ENCODE data around the gene COX7A1. TPM values are rescaled to one million over a fixed set of nuclear protein-coding genes. Genes with fewer than 3 reads are reported as not detected.

The COX7A1 gene
- total RNA-seq, 1 donor from 2014 or later, result not detected

DNA sequence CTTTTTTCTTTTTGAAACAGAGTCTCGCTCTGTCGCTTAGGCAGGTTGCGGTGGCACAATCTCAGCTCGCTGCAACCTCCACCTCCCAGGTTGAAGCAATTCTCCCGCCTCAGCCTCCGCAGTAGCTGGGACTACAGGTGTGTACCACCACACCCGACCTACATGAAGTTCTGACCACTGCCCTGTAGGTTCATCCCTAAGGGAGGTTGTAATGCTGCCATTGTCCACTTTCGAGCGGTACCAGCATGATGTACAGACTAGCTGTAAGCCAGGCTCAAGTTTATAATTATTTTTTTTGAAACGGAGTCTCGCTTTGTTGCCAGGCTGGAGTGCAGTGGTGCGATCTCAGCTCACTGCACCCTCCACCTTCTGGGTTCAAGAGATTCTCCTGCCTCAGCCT, 11.6 kb upstream of the COX7A1 start:
- ATAC-seq (ENCODE audit: low read depth), result no peak
- intact Hi-C loops (cut with micrococcal nuclease), result no loop called here
- Mint-ChIP-seq H3K4me1 (no peaks in the 10 kb centered on the region), H3K36me3 (ENCODE audit: low read depth) (peaks cover 6% of the 10 kb centered on the region), H3K27me3 (no peaks in the 10 kb centered on the region), H3K4me3 (no peak overlapping the region), H3K9me3 (no peaks in the 10 kb centered on the region), H3K27ac (no peak overlapping the region)
- no peak for TF ChIP-seq CTCF (IDR thresholded peaks at IDR 0.05)
- ChIA-PET CTCF (interaction anchor here (1.3 kb wide), 1 partner anchor 36 kb away, joined by 3 read pairs; no protein-coding TSS in a partner anchor), POLR2A (no interaction called here)
- DNase-seq, result no peak

GRCh38 chr19:36160821-36161596, 8.8 kb upstream of the COX7A1 start:
- ATAC-seq (ENCODE audit: low read depth) (no peak), DNase-seq (no peak)
- Mint-ChIP-seq H3K9me3 (no peaks in the 10 kb centered on the region), H3K27me3 (no peaks in the 10 kb centered on the region), H3K36me3 (ENCODE audit: low read depth) (peaks cover 9% of the 10 kb centered on the region), H3K4me3 (no peak overlapping the region), H3K27ac (no peak overlapping the region), H3K4me1 (no peaks in the 10 kb centered on the region)
- no peak for TF ChIP-seq CTCF (IDR thresholded peaks at IDR 0.05)
- ChIA-PET POLR2A (no interaction called here), CTCF (no interaction called here)
- intact Hi-C loops (cut with micrococcal nuclease), result no loop called here

DNA sequence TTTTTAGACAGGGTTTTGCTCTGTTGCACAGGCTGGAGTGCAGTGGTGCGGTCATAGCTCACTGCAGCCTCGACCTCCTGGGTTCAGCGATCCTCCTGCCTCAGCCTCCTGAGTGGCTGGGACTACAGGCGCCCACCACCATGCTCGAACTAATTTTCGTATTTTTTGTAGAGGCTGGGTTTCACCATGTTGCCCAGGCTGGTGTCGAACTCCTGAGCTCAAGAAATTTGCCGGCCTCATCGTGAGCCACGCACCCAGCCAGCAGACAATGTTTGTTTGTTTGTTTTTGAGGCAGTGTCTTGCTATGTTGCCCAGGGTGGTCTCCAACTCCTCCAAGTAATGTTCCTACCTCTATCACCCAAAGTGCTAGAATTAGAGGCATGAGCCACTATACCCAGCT, 879 bp upstream of the COX7A1 start:
- CTCF ChIA-PET, result interaction anchor here (0.8 to 1.1 kb wide), 2 partner anchors 16 to 25 kb away, joined by 3 read pairs; no protein-coding TSS in a partner anchor
- POLR2A ChIA-PET, result interaction anchor here (0.6 kb wide), 1 partner anchor 321 kb away, joined by 5 read pairs; no protein-coding TSS in a partner anchor
- Mint-ChIP-seq H3K36me3 (ENCODE audit: low read depth) (peaks cover 37% of the 10 kb centered on the region), H3K9me3 (no peaks in the 10 kb centered on the region), H3K4me1 (no peaks in the 10 kb centered on the region), H3K4me3 (no peak overlapping the region), H3K27ac (no peak overlapping the region), H3K27me3 (no peaks in the 10 kb centered on the region)
- ATAC-seq (ENCODE audit: low read depth) (no peak), DNase-seq (no peak)
- no peak for TF ChIP-seq CTCF (IDR thresholded peaks at IDR 0.05)
- intact Hi-C loops (cut with micrococcal nuclease), result no loop called here

GRCh38 chr19:36152019-36152351, 262 bp downstream of the COX7A1 start:
- no peak for ATAC-seq (ENCODE audit: low read depth)
- no peak for DNase-seq
- Mint-ChIP-seq H3K27me3 (no peaks in the 10 kb centered on the region), H3K4me3 (no peak overlapping the region), H3K27ac (no peak overlapping the region), H3K4me1 (no peaks in the 10 kb centered on the region), H3K9me3 (no peaks in the 10 kb centered on the region), H3K36me3 (ENCODE audit: low read depth) (peaks cover 45% of the 10 kb centered on the region)
- TF ChIP-seq CTCF (IDR thresholded peaks at IDR 0.05), result no peak
- ChIA-PET POLR2A (no interaction called here), CTCF (no interaction called here)
- intact Hi-C loops (cut with micrococcal nuclease), result no loop called here

- CTCF ChIA-PET, result no interaction called here
These were observed 866 bp downstream of the COX7A1 start for GRCh38 chr19:36151144-36152018.

More at GRCh38 chr19:36151144-36152018, 866 bp downstream of the COX7A1 start:
- Mint-ChIP-seq H3K36me3 (ENCODE audit: low read depth) (peaks cover 51% of the 10 kb centered on the region), H3K4me3 (no peak overlapping the region), H3K4me1 (no peaks in the 10 kb centered on the region), H3K27me3 (no peaks in the 10 kb centered on the region), H3K27ac (no peak overlapping the region), H3K9me3 (no peaks in the 10 kb centered on the region)
- TF ChIP-seq CTCF (IDR thresholded peaks at IDR 0.05), result no peak
- DNase-seq (no peak), ATAC-seq (ENCODE audit: low read depth) (no peak)
- intact Hi-C loops (cut with micrococcal nuclease), result no loop called here
- POLR2A ChIA-PET, result no interaction called here

Measured in activated B cell treated with CpG ODN at 0.5 μM for 24 hours (primary cell).